ENCODE data around the gene TXN2. TPM values are rescaled to one million over a fixed set of nuclear protein-coding genes. Genes with fewer than 3 reads are reported as not detected.

TXN2 gene
- total and polyA plus RNA-seq, 2 of the 4 experiments (the other 2 are of a cell fraction) = 49.6 to 166 TPM

GRCh38 chr22:36431977-36432376 is 49.5 kb downstream of the TXN2 start:
- no peak overlapping the region for H2BK5ac ChIP-seq (ENCODE audit: low read depth, low read length, poor library complexity, severe bottlenecking)
- no peaks in the 10 kb centered on the region for H4K20me1 ChIP-seq (ENCODE audit: insufficient read depth, low read length)
- H3K14ac ChIP-seq (replicated peaks; ENCODE audit: low read depth, low read length) = no peak overlapping the region; the same call in 1 of the 2 replicates
- peaks cover 7% of the 10 kb centered on the region; the same call in 1 of the 2 replicates for H3K9me1 ChIP-seq (ENCODE audit: insufficient read depth, low read length)
- no peak for DNase-seq
- H2BK20ac ChIP-seq (ENCODE audit: low read depth, low read length) = 0 out of 2 replicates have a peak overlapping the region, but pooled peaks have one; percentile 22
- H2BK120ac ChIP-seq (ENCODE audit: low read depth, low read length) = peak overlapping the region; percentile 78; the same call in 1 of the 2 replicates
- H3K36me3 ChIP-seq (ENCODE audit: control insufficient read depth, insufficient read depth, low read length) = no peaks in the 10 kb centered on the region
- peak overlapping the region; percentile 27 for H4K5ac ChIP-seq (ENCODE audit: low read depth, low read length)
- H3K27ac ChIP-seq (ENCODE audit: insufficient read depth, low read length) = no peak overlapping the region
- H3K9me3 ChIP-seq (ENCODE audit: control insufficient read depth, insufficient read depth, low read length) = no peaks in the 10 kb centered on the region
- no peaks in the 10 kb centered on the region for H3K27me3 ChIP-seq (ENCODE audit: control insufficient read depth, insufficient read depth, low read length)
- peaks cover 0 to 4% of the 10 kb centered on the region in 2 experiments; a peak in 1 of 4 replicates for H3K79me1 ChIP-seq (ENCODE audit: low read depth in 1 of 2, low read length in 2 of 2)
- no peak overlapping the region for H3K9ac ChIP-seq (ENCODE audit: low read depth, low read length)
- WGBS, 2 experiments (ENCODE audit: extremely low coverage in 2 of 2, insufficient read length in 1 of 2) = no CpG with 5 or more reads among the region's 9 CpGs
- no TSS peak for BruUV-seq (replicated peaks)
- H2BK15ac ChIP-seq (ENCODE audit: low read depth, low read length) = peak overlapping the region; percentile 70; the same call in 2 of the 3 replicates
- POLR2A ChIA-PET (ENCODE audit: unreplicated experiment) = no interaction called here
- H3K4me1 ChIP-seq (ENCODE audit: control insufficient read depth, insufficient read depth, low read length) = peaks cover 27% of the 10 kb centered on the region
- no peak overlapping the region for H3K4me2 ChIP-seq (ENCODE audit: low read depth, low read length)
- H4K8ac ChIP-seq (ENCODE audit: low read depth in 2 of 2, low read length in 2 of 2) = 0 out of 4 replicates have a peak overlapping the region, but pooled peaks of 1 of the 2 experiments have one; percentile 40
- CTCF ChIA-PET = no interaction called here
- H4K91ac ChIP-seq (ENCODE audit: insufficient read depth, low read depth, low read length) = peak overlapping the region; percentile 24; the same call in 1 of the 2 replicates
- TF ChIP-seq SMC3 (IDR thresholded peaks at IDR 0.05; ENCODE audit: low read depth, low read length) (no peak), MAZ (IDR thresholded peaks at IDR 0.05; ENCODE audit: borderline replicate concordance, low read depth, low read length) (no peak), RCOR1 (IDR thresholded peaks at IDR 0.05; ENCODE audit: insufficient replicate concordance, low read length) (no peak), MXI1 (IDR thresholded peaks at IDR 0.05; ENCODE audit: borderline replicate concordance, low read depth, low read length) (no peak), FOS (IDR thresholded peaks at IDR 0.05; ENCODE audit: low read depth, low read length) (no peak), CEBPB (IDR thresholded peaks at IDR 0.05; ENCODE audit: low read depth, low read length) (no peak), POLR2A (IDR thresholded peaks at IDR 0.05; ENCODE audit: low read depth, low read length) (no peak)
- H3K4ac ChIP-seq (ENCODE audit: low read depth, low read length) = peak overlapping the region; percentile 50; the same call in 1 of the 2 replicates
- peak overlapping the region; percentile 19 for H2AFZ ChIP-seq (replicated peaks; ENCODE audit: low read length, poor library complexity)
- peak overlapping the region; percentile 27; the same call in 1 of the 2 replicates for H3K18ac ChIP-seq (ENCODE audit: low read depth, low read length)
- no peak overlapping the region for H3K23ac ChIP-seq (ENCODE audit: low read depth, low read length)
- H2AK5ac ChIP-seq (ENCODE audit: low read depth, low read length) = peak overlapping the region; percentile 86
- H2AK9ac ChIP-seq (replicated peaks; ENCODE audit: low read depth, low read length, poor library complexity) = no peak overlapping the region
- in situ Hi-C loops (cut with MboI; ENCODE audit: low sequenced_read_pairs) (no loop called here), dilution Hi-C loops (cut with HindIII; ENCODE audit: low sequenced_read_pairs, unreplicated experiment) (no loop called here), intact Hi-C loops (cut with micrococcal nuclease) (no loop called here)
- no peak overlapping the region for H3K4me3 ChIP-seq (ENCODE audit: insufficient read depth, low read depth, low read length)
- ATAC-seq (ENCODE audit: low read depth) = no peak
- H3K56ac ChIP-seq (ENCODE audit: extremely low read depth, insufficient read depth, low read length) = no peak overlapping the region

Measured in IMR-90 (cell line).